K562 (cell line): ENCODE results near the gene ATP4B. TPM values are rescaled to one million over a fixed set of nuclear protein-coding genes. Genes with fewer than 3 reads are reported as not detected.

Experiments
- ATAC-seq: fragments of 200-7000 bp; cut with Tn5 transposase; 3 replicates; pipeline ENCODE4 v1.9.1; 2020; ENCODE audit warnings: moderate library complexity
- BruUV-seq: library from RNA; stranded (reverse); fragments of 400-500 nt; replicated peaks from 2 replicates; lab custom pipeline; 2021; lab: Mats Ljungman, UMichigan
- CTCF ChIA-PET: fragments of 300-600 bp; formaldehyde crosslinking; extraction: SDS; loops from one replicate; lab custom pipeline; 2021; ENCODE audit warnings: low intra/inter-chr PET ratio; lab: Yijun Ruan, JAX
- POLR2A ChIA-PET: fragments of 300-600, 350-650 bp; sonication (Branson Sonifier 250); formaldehyde crosslinking; extraction: SDS; loops from one replicate; lab custom pipeline; 2021; ENCODE audit warnings: antibody characterized with exemption, inconsistent platforms; lab: Yijun Ruan, JAX
- DNase-seq, 4 experiments: peaks; one replicate each; pipeline versions ENCODE4 v3.0.0 to v3.0.0-alpha.2; 2011 to 2018; ENCODE audit warnings: low spot score in 3 of 4, mixed read lengths in 3 of 4; ENCODE audit errors: extremely low read depth in 1 of 4
- FAIRE-seq: peaks from 2 replicates; lab custom pipeline; 2011; peaks lifted over from hg19 to GRCh38; lab: Jason Lieb, UNC
- H2AFZ ChIP-seq: 2 replicates; pipeline ENCODE4 v1.6.0; 2011; ENCODE audit warnings: low read depth, low read length, control low read depth, inconsistent platforms
- H3K27ac ChIP-seq: fragments of 200-600 bp; 3 replicates; pipeline ENCODE4 v1.8.0; 2011; ENCODE audit warnings: low read depth, mild to moderate bottlenecking, control low read depth, inconsistent platforms, low read length, moderate library complexity, mixed read lengths; ENCODE audit errors: extremely low read depth
- H3K27me3 ChIP-seq, 2 experiments: fragments of 300-600 bp in 1 of 2; 2 replicates in 1 of 2; 3 replicates in 1 of 2; pipeline versions ENCODE4 v1.6.0 to v1.8.0; 2011; ENCODE audit warnings: inconsistent platforms in 2 of 2, low read length in 2 of 2, mild to moderate bottlenecking in 1 of 2, mixed read lengths in 1 of 2, moderate library complexity in 1 of 2; ENCODE audit not compliant: control insufficient read depth in 2 of 2, insufficient read depth in 2 of 2
- H3K36me3 ChIP-seq: fragments of 300-600 bp; 3 replicates; pipeline ENCODE4 v1.8.0; 2011; ENCODE audit warnings: mild to moderate bottlenecking, low read length, inconsistent platforms; ENCODE audit not compliant: control insufficient read depth, insufficient read depth
- H3K4me1 ChIP-seq, 2 experiments: fragments of 200-600 bp in 1 of 2; replicated peaks in 1 of 2; 2 replicates in 1 of 2; 3 replicates in 1 of 2; pipeline versions ENCODE4 v1.5.1 to v1.8.0; 2011; ENCODE audit warnings: inconsistent platforms in 2 of 2, low read length in 2 of 2, mild to moderate bottlenecking in 1 of 2, mixed read lengths in 1 of 2, moderate library complexity in 1 of 2; ENCODE audit not compliant: control insufficient read depth in 2 of 2, insufficient read depth in 2 of 2
- H3K4me2 ChIP-seq: 2 replicates; pipeline ENCODE4 v1.6.1; 2011; ENCODE audit warnings: low read length, control low read depth, inconsistent platforms, mixed read lengths; ENCODE audit not compliant: insufficient read depth
- H3K4me3 ChIP-seq: fragments of 200-600 bp; sonication (generic), shearing (Covaris generic); 2 replicates; pipeline ENCODE4 v1.5.1; 2016; ENCODE audit warnings: control low read depth, inconsistent platforms
- H3K79me2 ChIP-seq: fragments of 200-600 bp; 3 replicates; pipeline ENCODE4 v1.8.0; 2011; ENCODE audit warnings: low read length, inconsistent platforms; ENCODE audit not compliant: control insufficient read depth, insufficient read depth
- H3K9ac ChIP-seq, 2 experiments: 2 replicates each; pipeline versions ENCODE4 v1.6.0 to v1.6.1; 2011; ENCODE audit warnings: low read depth in 2 of 2, low read length in 2 of 2, control low read depth in 1 of 2, inconsistent platforms in 1 of 2, mild to moderate bottlenecking in 1 of 2, mixed read lengths in 1 of 2; ENCODE audit not compliant: insufficient read depth in 1 of 2
- H3K9me1 ChIP-seq: one replicate; pipeline ENCODE4 v1.6.0; 2011; ENCODE audit warnings: inconsistent platforms, mild to moderate bottlenecking, low read length, moderate library complexity; ENCODE audit not compliant: control insufficient read depth, insufficient read depth
- H3K9me3 ChIP-seq: replicated peaks from 2 replicates; pipeline ENCODE4 v1.5.1; 2011; ENCODE audit warnings: low read depth, low read length, inconsistent platforms; ENCODE audit not compliant: control insufficient read depth, insufficient read depth
- H4K20me1 ChIP-seq: replicated peaks from 2 replicates; pipeline ENCODE4 v1.6.1; 2011; ENCODE audit warnings: low read length, inconsistent platforms, mixed read lengths; ENCODE audit not compliant: control insufficient read depth, insufficient read depth
- BCL6 ChIP-seq: fragments of 250-450 bp; sonication (Bioruptor Pico); IDR thresholded peaks from 2 replicates; pipeline ENCODE4 v1.4.0; 2020
- CBX1 ChIP-seq: sonication (generic); IDR thresholded peaks from 2 replicates; pipeline ENCODE4 v1.6.1; 2016; ENCODE audit warnings: antibody characterized with exemption, low read depth, mild to moderate bottlenecking
- ETS2 ChIP-seq: IDR thresholded peaks from 2 replicates; pipeline ENCODE4 v1.6.1; 2016; ENCODE audit warnings: borderline replicate concordance, missing genetic modification characterization, mild to moderate bottlenecking, moderate library complexity, missing compliant biosample characterization; ENCODE audit not compliant: poor library complexity, severe bottlenecking
- HDGF ChIP-seq: fragments of 450-650 bp; IDR thresholded peaks from 2 replicates; pipeline ENCODE4 v1.6.1; 2016
- NFXL1 ChIP-seq: fragments of 450-650 bp; formaldehyde crosslinking; IDR thresholded peaks from 2 replicates; pipeline ENCODE4 v1.4.0; 2021; ENCODE audit warnings: mild to moderate bottlenecking
- NR2C2 ChIP-seq, 2 experiments: fragments of 200-800 bp in 1 of 2; sonication (Bioruptor generic) in 1 of 2; sonication (generic) in 1 of 2; formaldehyde crosslinking in 1 of 2; IDR thresholded peaks; 2 replicates each; pipeline versions ENCODE4 v1.6.1 to v1.8.0; 2016 to 2022; ENCODE audit warnings: mild to moderate bottlenecking in 1 of 2, missing compliant biosample characterization in 1 of 2, missing genetic modification characterization in 1 of 2, missing genetic modification reagents in 1 of 2
- NR2F6 ChIP-seq: fragments of 450-650 bp; formaldehyde crosslinking; IDR thresholded peaks from 2 replicates; pipeline ENCODE4 v1.4.0; 2020; ENCODE audit warnings: mild to moderate bottlenecking
- PCBP1 ChIP-seq: fragments of 200-400 bp; formaldehyde crosslinking; IDR thresholded peaks from 2 replicates; pipeline ENCODE4 v1.6.1; 2018; ENCODE audit warnings: mild to moderate bottlenecking, low read depth, low read length; ENCODE audit not compliant: poor library complexity, severe bottlenecking
- SUPT5H ChIP-seq: fragments of 450-650 bp; IDR thresholded peaks from 2 replicates; pipeline ENCODE4 v1.6.1; 2016
- TAF15 ChIP-seq: fragments of 200-400 bp; formaldehyde crosslinking; IDR thresholded peaks from 2 replicates; pipeline ENCODE4 v1.6.1; 2017; ENCODE audit warnings: mild to moderate bottlenecking, low read depth, low read length, moderate library complexity
- ZNF592 ChIP-seq: fragments of 450-650 bp; IDR thresholded peaks from 2 replicates; pipeline ENCODE4 v1.6.1; 2017; ENCODE audit warnings: antibody characterized with exemption, mild to moderate bottlenecking
- ZNF785 ChIP-seq: fragments of 250-450 bp; sonication (Bioruptor Pico); IDR thresholded peaks from 2 replicates; pipeline ENCODE4 v1.4.0; 2020; ENCODE audit warnings: mild to moderate bottlenecking
- WGBS: fragments of 100-300 bp; shearing (Covaris generic); methylation state at CpG from one replicate; pipeline ENCODE4 v1.1.6; 2016; ENCODE audit warnings: low coverage, mixed read lengths; ENCODE audit not compliant: insufficient coverage; ENCODE audit errors: missing lambda C conversion rate; 5-methylcytosine and 5-hydroxymethylcytosine counted together
- in situ Hi-C: fragments of 300-500 bp; cut with MboI; formaldehyde crosslinking; loops from 4 replicates; pipeline ENCODE4 v1.15.0; 2018; ENCODE audit warnings: inconsistent platforms, mixed read lengths
- intact Hi-C: fragments of 100-400 bp; cut with micrococcal nuclease; formaldehyde crosslinking; loops from 2 replicates; pipeline ENCODE4 v1.14.2; 2022
- polyA plus RNA-seq, 8 experiments: library from polyadenylated mRNA; depleted of rRNA in 4 of 8; stranded (reverse) in 5 of 8; unstranded in 3 of 8; fragments of >200 nt; fragmentation: Nextera tagmentation in 2 of 8; fragmentation: Illumina TruSeq in 1 of 8; extraction: Ambion mirVana in 2 of 8; extraction: Trizol in 1 of 8; gene quantifications; 2 replicates each; pipeline versions ENCODE4 v1.2.1 to v1.2.3, GENCODE V29; 2011 to 2014; ENCODE audit warnings: inconsistent platforms in 1 of 8, missing spikeins in 1 of 8
- total RNA-seq, 7 experiments: library from RNA; depleted of rRNA in 6 of 7; stranded (reverse); fragments of >200 nt in 6 of 7; fragmentation: Illumina TruSeq in 2 of 7; extraction: Trizol in 2 of 7; gene quantifications; 2 replicates each; pipeline versions ENCODE4 v1.2.1 to v1.2.3, GENCODE V29; 2011 to 2021; ENCODE audit warnings: low replicate concordance in 1 of 7

The ATP4B gene
- total and polyA plus RNA-seq, 9 of the 15 experiments (the other 6 are each of a cell fraction or from before 2014, with no cell fraction given), result not detected

GRCh38 chr13:113605461-113605860 is 52.5 kb downstream of the ATP4B start:
- H3K9me3 ChIP-seq, result no peaks in the 10 kb centered on the region
- WGBS, result 96% methylated on average over 4 of the region's 8 CpGs
- ATAC-seq, result no peak
- BruUV-seq, result no TSS peak
- no peak overlapping the region for H3K4me2 ChIP-seq
- peaks cover 47% of the 10 kb centered on the region; the same call in 1 of the 3 replicates for H3K36me3 ChIP-seq
- CTCF ChIA-PET, result no interaction called here
- intact Hi-C loops, result no loop called here
- no peak for FAIRE-seq
- H3K79me2 ChIP-seq, result peaks cover 92% of the 10 kb centered on the region
- H3K9ac ChIP-seq, result no peak overlapping the region
- H3K9me1 ChIP-seq, result no peaks in the 10 kb centered on the region
- H4K20me1 ChIP-seq, result no peaks in the 10 kb centered on the region; the same call in 1 of the 2 replicates
- no peaks in the 10 kb centered on the region for H3K27me3 ChIP-seq
- TF ChIP-seq NFXL1 (CRISPR knock-in tag) (no peak), PCBP1 (no peak), BCL6 (no peak), CBX1 (no peak), ETS2 (tag) (no peak)
- TF ChIP-seq, all 486 proteins: peak for 0
- POLR2A ChIA-PET, result interaction anchor here (1.1 kb wide), 1 partner anchor 10 kb away, joined by 3 read pairs; no protein-coding TSS in a partner anchor
- no peak for DNase-seq
- peaks cover 0 to 6% of the 10 kb centered on the region in 2 experiments; a peak in 2 of 5 replicates for H3K4me1 ChIP-seq
- in situ Hi-C loops, result no loop called here
- no peak overlapping the region for H3K27ac ChIP-seq
- no peak overlapping the region for H2AFZ ChIP-seq
- no peak overlapping the region for H3K4me3 ChIP-seq

GRCh38 chr13:113604186-113604585 is 53.8 kb downstream of the ATP4B start:
- FAIRE-seq (no peak), DNase-seq (no peak), ATAC-seq (no peak)
- intact Hi-C loops (no loop called here), in situ Hi-C loops (no loop called here)
- H3K9ac ChIP-seq, result no peak overlapping the region
- no peaks in the 10 kb centered on the region; the same call in 1 of the 2 replicates for H4K20me1 ChIP-seq
- CTCF ChIA-PET, result no interaction called here
- H3K36me3 ChIP-seq, result peaks cover 50% of the 10 kb centered on the region; the same call in 1 of the 3 replicates
- H3K4me3 ChIP-seq, result no peak overlapping the region
- H3K79me2 ChIP-seq, result peaks cover 93% of the 10 kb centered on the region
- WGBS, result 80% methylated on average over 1 of the region's 1 CpG
- peaks cover 5% of the 10 kb centered on the region; the same call in 1 of the 2 replicates for H3K9me3 ChIP-seq
- peaks cover 0 to 6% of the 10 kb centered on the region in 2 experiments; a peak in 2 of 5 replicates for H3K4me1 ChIP-seq
- no peak overlapping the region for H2AFZ ChIP-seq
- H3K9me1 ChIP-seq, result no peaks in the 10 kb centered on the region
- H3K27ac ChIP-seq, result no peak overlapping the region
- BruUV-seq, result no TSS peak
- no peak overlapping the region for H3K4me2 ChIP-seq
- POLR2A ChIA-PET, result no interaction called here
- TF ChIP-seq HDGF (no peak), NR2C2 (CRISPR knock-in tag; IDR thresholded peaks at IDR 0.05) (no peak), NR2C2 (tag; IDR thresholded peaks at IDR 0.05) (no peak), ZNF592 (no peak), NR2F6 (no peak), SUPT5H (no peak), TAF15 (no peak), ZNF785 (CRISPR knock-in tag) (no peak)
- TF ChIP-seq, all 486 proteins: peak for 0
- no peaks in the 10 kb centered on the region for H3K27me3 ChIP-seq
